RWPE2 (cell line): ENCODE data around the gene DALRD3.

Source experiments
- ATAC-seq: fragments of 200-7000 bp; cut with Tn5 transposase; 3 replicates; pipeline ENCODE4 v1.9.1; 2021; ENCODE audit warnings: low read depth
- DNase-seq: peaks from one replicate; pipeline ENCODE4 v3.0.0-alpha.2; 2020; ENCODE audit warnings: low spot score
- H3K27ac ChIP-seq: fragments of 450-650 bp; 2 replicates; pipeline ENCODE4 v1.5.1; 2017; ENCODE audit warnings: mild to moderate bottlenecking; ENCODE audit not compliant: poor library complexity, severe bottlenecking
- H3K27me3 ChIP-seq: fragments of 250-450 bp; sonication (Bioruptor Pico); 2 replicates; pipeline ENCODE4 v1.5.1; 2021; ENCODE audit warnings: mild to moderate bottlenecking, moderate library complexity; ENCODE audit not compliant: insufficient read depth, poor library complexity, severe bottlenecking
- H3K36me3 ChIP-seq: fragments of 250-450 bp; sonication (Bioruptor Pico); 2 replicates; pipeline ENCODE4 v1.5.1; 2020; ENCODE audit warnings: low read depth, mild to moderate bottlenecking, moderate library complexity
- H3K4me1 ChIP-seq: fragments of 250-450 bp; sonication (Bioruptor Pico); 2 replicates; pipeline ENCODE4 v1.5.1; 2021; ENCODE audit warnings: mild to moderate bottlenecking, moderate library complexity; ENCODE audit not compliant: insufficient read depth, poor library complexity, severe bottlenecking
- H3K4me3 ChIP-seq: fragments of 250-450 bp; sonication (Bioruptor Pico); 2 replicates; pipeline ENCODE4 v1.5.1; 2021; ENCODE audit warnings: mild to moderate bottlenecking, moderate library complexity; ENCODE audit not compliant: severe bottlenecking
- H3K9me3 ChIP-seq: fragments of 250-450 bp; sonication (Bioruptor Pico); 2 replicates; pipeline ENCODE4 v1.5.1; 2021; ENCODE audit warnings: mild to moderate bottlenecking, moderate library complexity; ENCODE audit not compliant: severe bottlenecking
- TF ChIP-seq, protein P1 (sequence below): fragments of 450-650 bp; IDR thresholded peaks from one replicate; pipeline ENCODE4 v1.5.1; 2017; ENCODE audit warnings: mild to moderate bottlenecking, moderate library complexity; ENCODE audit not compliant: poor library complexity, severe bottlenecking

The DALRD3 gene

DNA sequence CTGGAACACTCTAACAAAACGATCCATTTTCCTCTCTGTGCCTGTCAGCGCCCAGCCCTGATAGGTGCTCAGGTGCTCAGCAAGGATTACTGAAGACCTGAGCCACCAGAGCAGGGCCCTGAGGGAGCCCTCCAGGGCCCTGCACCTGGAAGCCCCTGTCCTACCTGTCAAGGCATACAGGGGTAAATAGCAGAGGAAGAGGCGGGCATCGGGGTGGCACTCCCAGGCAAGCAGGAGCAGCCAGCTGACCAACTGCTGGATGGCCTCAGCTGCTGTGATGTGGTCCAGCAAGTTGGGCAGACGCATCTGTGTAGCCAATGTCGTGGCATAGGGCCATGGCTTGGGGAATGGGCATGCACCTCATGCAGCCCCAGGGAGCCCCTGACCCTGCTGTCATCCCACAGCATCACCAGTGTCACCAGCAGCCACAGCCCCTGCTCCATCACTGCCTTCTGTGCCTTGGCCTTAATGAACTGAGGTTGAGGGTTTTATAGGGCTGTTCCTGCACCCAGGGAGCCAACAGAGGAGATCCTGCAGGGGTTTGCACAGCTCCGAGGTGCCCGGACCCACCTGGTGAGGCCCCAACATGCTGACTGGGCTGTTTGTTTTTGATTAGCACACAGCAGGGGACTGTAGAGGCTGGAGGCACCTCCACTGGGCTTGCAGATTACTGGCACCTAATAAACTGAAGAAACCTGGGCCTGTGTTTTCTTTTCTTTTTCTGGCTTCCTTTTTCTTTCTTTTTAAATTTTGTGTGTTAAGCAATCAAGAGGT is 19.1 kb downstream of the DALRD3 start:
- no peak for ATAC-seq
- Histone ChIP-seq H3K27me3 (no peaks in the 10 kb centered on the region), H3K4me3 (no peak overlapping the region), H3K9me3 (no peaks in the 10 kb centered on the region), H3K4me1 (no peaks in the 10 kb centered on the region), H3K27ac (no peak overlapping the region), H3K36me3 (no peaks in the 10 kb centered on the region)
- DNase-seq, result no peak
- TF ChIP-seq, protein P1, sequence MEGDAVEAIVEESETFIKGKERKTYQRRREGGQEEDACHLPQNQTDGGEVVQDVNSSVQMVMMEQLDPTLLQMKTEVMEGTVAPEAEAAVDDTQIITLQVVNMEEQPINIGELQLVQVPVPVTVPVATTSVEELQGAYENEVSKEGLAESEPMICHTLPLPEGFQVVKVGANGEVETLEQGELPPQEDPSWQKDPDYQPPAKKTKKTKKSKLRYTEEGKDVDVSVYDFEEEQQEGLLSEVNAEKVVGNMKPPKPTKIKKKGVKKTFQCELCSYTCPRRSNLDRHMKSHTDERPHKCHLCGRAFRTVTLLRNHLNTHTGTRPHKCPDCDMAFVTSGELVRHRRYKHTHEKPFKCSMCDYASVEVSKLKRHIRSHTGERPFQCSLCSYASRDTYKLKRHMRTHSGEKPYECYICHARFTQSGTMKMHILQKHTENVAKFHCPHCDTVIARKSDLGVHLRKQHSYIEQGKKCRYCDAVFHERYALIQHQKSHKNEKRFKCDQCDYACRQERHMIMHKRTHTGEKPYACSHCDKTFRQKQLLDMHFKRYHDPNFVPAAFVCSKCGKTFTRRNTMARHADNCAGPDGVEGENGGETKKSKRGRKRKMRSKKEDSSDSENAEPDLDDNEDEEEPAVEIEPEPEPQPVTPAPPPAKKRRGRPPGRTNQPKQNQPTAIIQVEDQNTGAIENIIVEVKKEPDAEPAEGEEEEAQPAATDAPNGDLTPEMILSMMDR, result no peak

DNA sequence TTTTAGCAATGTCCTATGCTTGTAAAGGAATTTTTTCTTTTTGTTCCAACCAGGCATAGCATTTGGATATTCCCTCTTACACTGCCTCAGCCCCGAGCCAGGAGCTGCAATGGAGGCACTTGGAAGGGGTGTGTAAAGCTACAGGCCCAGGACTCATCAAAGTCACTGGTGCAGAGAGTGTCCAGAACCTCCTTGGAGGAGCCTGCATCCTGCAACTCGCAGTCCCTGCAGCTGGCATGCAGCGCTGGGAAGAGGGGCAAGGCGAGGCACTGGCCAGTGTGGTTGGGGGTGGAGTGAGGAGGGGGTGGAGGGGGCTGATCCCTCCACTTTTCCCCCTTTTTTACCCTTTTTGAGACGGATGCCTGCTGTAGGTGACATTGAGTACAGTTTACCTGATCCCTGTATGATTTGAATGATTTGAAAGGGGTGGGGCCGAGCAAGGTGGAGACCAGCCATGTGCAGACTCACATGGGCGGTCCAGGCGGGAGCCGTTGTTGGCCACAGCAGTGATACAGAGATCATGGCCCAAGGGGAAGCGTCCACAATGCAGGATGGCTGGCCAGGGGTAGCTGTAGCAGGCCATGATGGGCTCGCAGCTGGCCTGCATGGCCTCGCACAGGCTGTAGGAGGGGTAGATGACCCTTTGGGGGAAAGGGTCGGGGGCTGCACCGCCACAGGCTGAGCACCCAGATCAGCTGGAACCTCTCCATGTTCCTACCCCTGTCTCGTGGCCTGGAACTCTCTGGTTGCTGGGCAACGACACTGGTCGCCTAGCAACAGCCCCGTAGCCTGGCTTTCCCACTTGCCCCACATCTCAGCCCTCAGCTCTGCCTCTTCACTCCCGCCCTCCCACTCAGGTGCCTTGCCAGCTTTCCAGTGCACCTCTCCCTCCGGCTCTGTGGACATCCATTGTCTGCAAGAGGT is 20.4 kb downstream of the DALRD3 start:
- TF ChIP-seq, protein P1, result no peak
- ATAC-seq, result no peak
- no peaks in the 10 kb centered on the region for H3K4me1 ChIP-seq

DNA sequence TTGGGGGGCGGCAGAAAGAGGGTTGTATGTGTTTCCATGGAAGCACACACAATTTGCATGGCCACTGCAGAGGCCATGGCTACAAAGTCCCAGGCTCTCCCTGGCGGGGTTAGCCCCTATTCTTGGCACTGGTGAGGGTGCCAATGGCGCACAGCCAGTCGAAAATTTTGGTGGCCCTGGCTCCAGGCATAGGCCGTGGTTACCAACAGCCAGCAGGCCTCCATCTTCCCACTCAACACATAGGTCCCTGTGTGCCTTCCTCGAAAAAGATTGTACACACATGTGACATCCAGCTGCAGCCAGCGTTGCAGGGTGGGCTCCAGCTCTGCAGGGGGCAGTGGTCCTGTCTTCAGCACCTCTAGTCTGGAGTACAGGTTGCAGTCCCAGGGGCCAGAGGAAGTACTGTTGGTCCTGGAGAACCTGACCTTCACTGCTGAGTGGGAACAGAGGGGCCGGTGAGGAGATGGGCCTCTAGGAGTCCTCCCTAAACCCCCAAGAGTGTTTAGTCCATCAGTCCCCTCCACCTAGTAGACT is 21.2 kb downstream of the DALRD3 start:
- H3K27ac ChIP-seq, result no peak overlapping the region
- no peaks in the 10 kb centered on the region for H3K36me3 ChIP-seq
- no peaks in the 10 kb centered on the region for H3K4me1 ChIP-seq
- no peak overlapping the region for H3K4me3 ChIP-seq
- ATAC-seq (no peak), DNase-seq (no peak)
- H3K27me3 ChIP-seq, result no peaks in the 10 kb centered on the region
- TF ChIP-seq, protein P1, result no peak
- H3K9me3 ChIP-seq, result no peaks in the 10 kb centered on the region

More for the DNA sequence above, 20.4 kb downstream of the DALRD3 start:
- DNase-seq, result no peak
- Histone ChIP-seq H3K27me3 (no peaks in the 10 kb centered on the region), H3K36me3 (no peaks in the 10 kb centered on the region), H3K27ac (no peak overlapping the region), H3K9me3 (no peaks in the 10 kb centered on the region), H3K4me3 (no peak overlapping the region)

DNA sequence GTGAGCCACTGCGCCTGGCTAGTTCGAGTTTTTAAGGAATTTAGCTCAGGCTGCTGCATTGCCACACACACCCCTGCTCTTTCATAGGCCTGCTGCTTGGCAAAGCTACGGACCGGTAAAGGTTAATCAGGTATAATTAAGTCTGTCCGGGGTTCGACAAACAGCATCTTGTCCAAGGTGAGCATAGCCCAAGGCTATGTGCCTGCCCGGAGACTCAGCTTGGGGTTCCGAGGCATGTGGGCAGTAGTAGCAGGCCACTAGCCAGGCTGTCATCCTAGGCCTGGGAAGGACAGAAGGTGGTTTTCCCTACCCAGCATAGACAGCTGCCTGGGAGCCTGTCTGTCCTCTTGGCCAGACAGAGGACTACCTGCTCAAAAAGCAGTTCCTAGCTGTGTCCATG is 21.7 kb downstream of the DALRD3 start:
- no peaks in the 10 kb centered on the region for H3K4me1 ChIP-seq
- TF ChIP-seq, protein P1, result no peak
- no peak for DNase-seq
- no peak overlapping the region for H3K4me3 ChIP-seq
- H3K27ac ChIP-seq, result no peak overlapping the region
- no peaks in the 10 kb centered on the region for H3K27me3 ChIP-seq
- ATAC-seq, result no peak
- no peaks in the 10 kb centered on the region for H3K36me3 ChIP-seq
- H3K9me3 ChIP-seq, result no peaks in the 10 kb centered on the region
